Smooth muscle cell of the coronary artery (primary cell): ENCODE results near the gene BTBD1. TPM values are rescaled to one million over a fixed set of nuclear protein-coding genes. Genes with fewer than 3 reads are reported as not detected.

Source experiments
- total RNA-seq: library from RNA; depleted of rRNA; stranded (reverse); fragments of >200 nt; gene quantifications from 2 replicates; pipeline ENCODE4 v1.2.3, GENCODE V29; 2014; ENCODE audit warnings: low replicate concordance

BTBD1 gene
- 42.9 and 72.3 TPM in 2 replicates for total RNA-seq

DNA sequence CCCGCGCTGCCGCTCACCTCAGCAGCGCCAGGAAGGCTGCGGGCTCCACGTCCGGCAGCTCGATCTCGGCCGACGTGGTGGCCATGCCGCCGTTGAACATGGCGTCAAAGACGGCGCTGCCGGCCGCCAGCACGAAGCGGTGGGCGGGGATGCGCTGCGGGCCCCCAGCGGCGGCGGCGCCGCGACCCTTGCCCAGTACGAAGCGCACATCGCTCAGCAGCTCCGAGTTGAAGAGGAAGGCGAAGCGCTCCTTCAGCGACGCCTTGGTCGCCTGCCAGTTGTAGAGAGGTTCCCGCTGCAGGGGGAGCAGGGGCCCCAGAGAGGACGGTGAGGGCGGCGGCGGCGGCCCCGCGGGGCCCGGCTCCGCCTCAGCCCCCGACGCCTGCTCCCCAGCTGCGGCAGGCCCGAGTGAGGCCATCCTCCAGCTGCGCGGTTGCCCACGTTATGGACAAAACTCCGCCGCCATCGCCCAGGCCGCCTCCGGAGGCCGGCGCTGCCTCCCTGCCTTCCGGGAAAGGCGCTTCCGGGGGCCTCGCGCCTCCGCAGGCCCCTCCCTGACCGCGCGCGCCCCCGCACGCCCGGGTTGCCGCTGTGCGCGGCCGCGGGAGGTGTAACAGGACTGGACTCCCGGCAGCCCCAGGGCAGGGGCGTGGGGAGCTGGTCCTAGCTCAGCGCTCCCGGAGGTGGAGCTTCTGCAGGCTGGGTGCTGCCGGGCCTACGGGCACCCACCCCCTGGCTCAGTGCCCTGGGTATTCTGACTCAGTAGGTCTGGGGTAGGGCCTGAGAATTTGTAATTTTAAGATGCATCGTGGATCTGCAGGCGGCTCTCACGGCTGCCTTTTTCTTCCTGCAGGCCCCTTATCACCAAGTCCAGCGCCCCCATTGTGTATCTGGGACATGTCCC, at the start of gene BTBD1:
TSS of gene BTBD1 (minus strand) at position 519 of the 904 bp plus-strand sequence. CDS start at position 418, 101 bp downstream.

DNA sequence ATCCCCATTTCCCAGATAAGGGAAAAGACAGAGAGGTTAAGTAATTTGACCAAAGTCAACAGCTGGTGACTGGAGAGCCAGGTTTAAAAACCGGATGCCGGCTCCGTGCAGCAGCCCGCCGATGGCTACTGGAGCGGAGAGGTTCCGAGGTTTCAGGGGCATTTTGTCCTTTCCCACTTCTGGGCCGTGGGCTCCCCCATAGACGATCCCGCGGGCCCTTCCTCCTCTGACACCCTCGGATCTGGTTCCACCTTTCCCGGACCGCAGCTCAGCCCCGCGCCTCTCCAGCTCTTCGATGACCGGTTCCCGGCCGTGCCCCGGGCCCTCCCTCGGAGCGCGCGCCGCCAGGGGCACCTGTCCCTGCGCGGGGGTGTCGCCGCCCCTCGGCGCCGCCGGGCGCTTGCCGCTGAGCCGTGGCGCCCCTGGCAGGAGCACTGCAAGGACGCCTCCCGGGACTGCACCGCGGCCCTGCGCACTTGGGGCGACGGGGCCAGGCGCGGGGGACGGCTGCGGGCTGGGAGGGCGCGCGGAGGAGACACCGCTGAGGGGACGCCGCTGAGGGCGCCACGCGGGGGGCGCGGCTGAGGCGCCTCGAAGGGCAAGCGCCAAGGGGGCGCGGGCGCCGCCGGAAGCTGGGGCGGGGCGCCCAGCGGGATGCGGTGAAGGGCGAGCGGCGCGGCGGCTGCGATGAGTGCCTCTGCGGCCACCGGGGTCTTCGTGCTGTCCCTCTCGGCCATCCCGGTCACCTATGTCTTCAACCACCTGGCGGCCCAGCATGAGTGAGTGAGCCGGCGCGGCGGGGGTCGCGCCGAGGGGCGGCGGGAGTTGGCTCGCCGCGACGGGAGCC, 40.2 kb upstream of the BTBD1 start, which contains the start of gene TM6SF1:
TSS of gene TM6SF1 (plus strand) at position 652 of the 847 bp plus-strand sequence. CDS start at position 688, 36 bp downstream.

DNA sequence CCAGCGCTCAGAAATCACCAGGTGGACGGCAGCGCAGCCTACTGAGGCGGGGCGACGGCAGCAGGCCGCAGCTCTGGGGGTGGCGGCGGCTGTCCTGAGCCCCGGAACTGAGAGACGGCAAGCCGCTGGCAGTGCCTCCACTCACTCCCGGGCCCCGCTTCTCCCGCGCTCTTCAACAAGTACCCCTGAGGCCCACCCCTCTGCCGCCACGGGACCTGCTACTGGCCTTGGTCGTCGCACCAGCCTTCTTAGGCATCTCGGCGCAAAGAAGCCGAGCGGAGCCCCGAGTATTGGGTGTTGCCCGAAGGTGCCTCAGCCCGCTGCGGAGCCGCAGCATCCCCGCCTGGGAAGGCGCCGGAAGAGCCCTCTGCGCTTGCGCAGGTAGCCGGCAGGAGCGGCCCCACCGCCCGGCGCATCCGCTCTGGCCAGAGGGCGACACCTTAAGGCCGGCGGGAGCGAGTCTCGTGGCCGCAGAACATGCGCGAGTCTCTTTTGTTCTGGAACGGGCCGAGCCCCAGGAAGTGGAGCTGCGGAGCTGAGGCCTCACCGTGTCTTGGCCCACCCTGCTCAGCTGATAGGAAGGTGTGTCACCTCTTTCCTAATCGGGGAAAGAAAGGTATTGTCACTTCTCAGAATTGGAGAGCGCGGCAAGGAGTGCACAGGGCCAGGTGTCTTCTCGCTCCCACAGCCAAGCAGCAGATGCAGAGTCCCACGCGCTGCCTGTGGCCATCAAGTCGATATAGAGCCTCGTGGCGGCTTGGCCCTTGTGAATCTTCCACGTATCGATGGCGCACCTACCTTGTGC, 55.6 kb downstream of the BTBD1 start, which contains the start of gene C15orf40:
TSS of gene C15orf40 (minus strand) at position 369 of the 805 bp plus-strand sequence. CDS start at position 337, 32 bp downstream.

DNA sequence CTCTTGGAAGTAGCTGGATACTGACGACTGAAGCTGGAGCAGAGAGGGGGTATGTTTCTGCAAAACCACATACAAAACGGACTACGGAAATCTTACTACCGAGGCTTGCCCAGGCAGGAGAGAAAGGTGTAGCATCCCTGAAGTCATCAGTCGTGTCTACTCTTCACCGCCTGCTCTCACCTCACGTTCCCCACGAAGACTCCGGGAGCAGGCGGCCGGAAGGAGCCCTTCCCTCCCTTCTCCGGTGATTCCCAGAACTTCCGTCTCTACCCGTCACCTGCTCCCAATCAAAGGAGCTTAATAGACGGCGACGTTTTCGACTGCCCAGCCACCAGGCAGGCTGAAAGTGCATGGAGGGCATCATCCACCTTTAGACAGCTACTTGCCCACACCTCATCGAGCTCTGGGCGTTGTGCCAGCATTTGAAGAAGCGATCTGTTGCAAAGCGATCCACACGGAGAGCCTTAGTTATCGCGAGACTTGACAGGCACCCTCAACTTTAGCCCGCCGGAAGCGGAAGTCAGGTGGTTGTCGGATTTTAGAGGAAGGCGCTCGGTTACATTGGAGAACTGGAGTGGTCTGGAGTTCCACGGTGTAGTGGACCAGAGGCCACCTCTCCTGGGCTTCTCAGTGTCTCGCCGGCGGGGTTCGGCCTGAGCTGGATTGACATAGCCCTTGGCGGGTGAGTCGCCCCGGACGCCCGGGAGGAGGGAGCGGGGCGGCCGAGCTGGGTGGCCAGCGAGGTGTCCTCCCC, 81.2 kb downstream of the BTBD1 start, which contains the start of gene RAMAC:
TSS of gene RAMAC (plus strand) at position 523 of the 754 bp plus-strand sequence. CDS start 2,809 bp downstream, outside the sequence.

Other genes with a start within 250 kb of the BTBD1 start
- gene HOMER2, start 114.5 kb downstream of the BTBD1 start, total RNA-seq = 2.4 and 9.4 TPM in 2 replicates
- 24.6 and 33.1 TPM in 2 replicates for gene RAMAC, start 81.0 kb downstream of the BTBD1 start, total RNA-seq
- gene C15orf40, start 55.6 kb downstream of the BTBD1 start, total RNA-seq = 9.9 and 15.3 TPM in 2 replicates
- 3.3 TPM in 1 of 2 replicates, not detected in the other for gene TM6SF1, start 40.4 kb upstream of the BTBD1 start, total RNA-seq
- gene HDGFL3, start 140.6 kb upstream of the BTBD1 start, total RNA-seq = 6.1 and 50.1 TPM in 2 replicates
- 0.30 and 0.47 TPM in 2 replicates for gene BNC1, start 217.4 kb upstream of the BTBD1 start, total RNA-seq